ENCODE measurements around the gene LRRTM3.

The LRRTM3 gene

DNA sequence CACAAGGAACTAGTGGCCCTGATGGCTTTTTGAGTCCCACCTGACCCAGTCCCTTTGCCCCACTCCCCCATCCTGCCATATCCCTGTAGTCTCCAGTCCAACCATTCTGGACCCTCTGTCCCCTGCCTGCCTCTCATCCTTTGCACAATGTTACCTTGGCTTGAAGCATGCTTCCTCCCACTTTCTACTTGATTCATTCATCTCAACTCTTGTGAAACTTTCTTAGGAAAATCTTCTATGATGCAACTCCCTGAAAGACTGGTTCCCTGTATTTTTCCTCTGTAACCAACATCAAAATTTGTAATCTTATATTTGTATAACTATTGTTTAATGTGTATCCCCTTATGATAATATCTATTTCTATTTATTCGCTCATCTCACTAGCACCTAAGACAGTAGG lies 151.5 kb downstream of the LRRTM3 start:
- no peak overlapping the region for H3K4me3 ChIP-seq (ENCODE audit: low read length)
- TF ChIP-seq, protein P1, sequence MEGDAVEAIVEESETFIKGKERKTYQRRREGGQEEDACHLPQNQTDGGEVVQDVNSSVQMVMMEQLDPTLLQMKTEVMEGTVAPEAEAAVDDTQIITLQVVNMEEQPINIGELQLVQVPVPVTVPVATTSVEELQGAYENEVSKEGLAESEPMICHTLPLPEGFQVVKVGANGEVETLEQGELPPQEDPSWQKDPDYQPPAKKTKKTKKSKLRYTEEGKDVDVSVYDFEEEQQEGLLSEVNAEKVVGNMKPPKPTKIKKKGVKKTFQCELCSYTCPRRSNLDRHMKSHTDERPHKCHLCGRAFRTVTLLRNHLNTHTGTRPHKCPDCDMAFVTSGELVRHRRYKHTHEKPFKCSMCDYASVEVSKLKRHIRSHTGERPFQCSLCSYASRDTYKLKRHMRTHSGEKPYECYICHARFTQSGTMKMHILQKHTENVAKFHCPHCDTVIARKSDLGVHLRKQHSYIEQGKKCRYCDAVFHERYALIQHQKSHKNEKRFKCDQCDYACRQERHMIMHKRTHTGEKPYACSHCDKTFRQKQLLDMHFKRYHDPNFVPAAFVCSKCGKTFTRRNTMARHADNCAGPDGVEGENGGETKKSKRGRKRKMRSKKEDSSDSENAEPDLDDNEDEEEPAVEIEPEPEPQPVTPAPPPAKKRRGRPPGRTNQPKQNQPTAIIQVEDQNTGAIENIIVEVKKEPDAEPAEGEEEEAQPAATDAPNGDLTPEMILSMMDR (IDR thresholded peaks at IDR 0.05; ENCODE audit: low read depth, low read length, poor library complexity, severe bottlenecking) = no peak

DNA sequence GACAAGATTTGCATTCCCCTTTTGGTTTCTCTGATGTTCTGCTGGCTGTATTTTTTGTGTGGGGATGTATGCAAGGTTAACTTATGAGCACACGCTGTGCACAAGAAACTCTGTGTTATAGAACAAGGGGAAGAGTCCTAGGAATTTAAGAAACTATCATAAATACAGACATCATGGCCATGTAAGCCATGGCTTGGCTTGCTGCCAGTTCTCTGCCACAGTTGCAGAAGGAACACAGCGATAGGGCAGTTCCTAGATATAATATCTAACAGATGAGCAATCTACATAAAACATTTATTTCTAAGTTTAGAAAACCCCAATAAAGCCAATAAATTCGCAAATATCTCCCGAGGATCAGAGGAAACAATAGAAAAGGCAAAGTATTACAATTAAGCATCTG lies 153.3 kb downstream of the LRRTM3 start:
- Histone ChIP-seq H3K4me2 (ENCODE audit: low read length) (no peak overlapping the region), H4K20me1 (ENCODE audit: control insufficient read depth, insufficient read depth, low read depth, low read length) (no peaks in the 10 kb centered on the region), H3K36me3 (ENCODE audit: control insufficient read depth, low read length) (no peaks in the 10 kb centered on the region), H3K27ac (ENCODE audit: low read depth, low read length) (no peak overlapping the region), H3K27me3 (ENCODE audit: control insufficient read depth, low read length) (no peaks in the 10 kb centered on the region), H3K9me2 (replicated peaks; ENCODE audit: control insufficient read depth, low read length) (no peaks in the 10 kb centered on the region), H3K79me2 (ENCODE audit: control insufficient read depth, low read length) (no peaks in the 10 kb centered on the region), H3F3A (ENCODE audit: control insufficient read depth, insufficient read depth) (no peaks in the 10 kb centered on the region), H3K9me3 (ENCODE audit: control insufficient read depth, insufficient read depth, low read length) (no peaks in the 10 kb centered on the region), H3K4me1 (ENCODE audit: control insufficient read depth, low read length) (no peaks in the 10 kb centered on the region), H3K4me3 (ENCODE audit: low read length) (no peak overlapping the region)
- no peak for TF ChIP-seq EZH2phosphoT487 (IDR thresholded peaks at IDR 0.05; ENCODE audit: borderline replicate concordance, low read length)
- TF ChIP-seq, protein P1 (IDR thresholded peaks at IDR 0.05; ENCODE audit: low read depth, low read length, poor library complexity, severe bottlenecking) = no peak

More for the DNA sequence above, 151.5 kb downstream of the LRRTM3 start:
- Histone ChIP-seq H3K4me1 (ENCODE audit: control insufficient read depth, low read length) (no peaks in the 10 kb centered on the region), H3K36me3 (ENCODE audit: control insufficient read depth, low read length) (no peaks in the 10 kb centered on the region), H3K79me2 (ENCODE audit: control insufficient read depth, low read length) (no peaks in the 10 kb centered on the region), H3K27me3 (ENCODE audit: control insufficient read depth, low read length) (no peaks in the 10 kb centered on the region), H3K27ac (ENCODE audit: low read depth, low read length) (no peak overlapping the region), H3K9me2 (replicated peaks; ENCODE audit: control insufficient read depth, low read length) (no peaks in the 10 kb centered on the region), H3K4me2 (ENCODE audit: low read length) (no peak overlapping the region), H3K9me3 (ENCODE audit: control insufficient read depth, insufficient read depth, low read length) (no peaks in the 10 kb centered on the region), H3F3A (ENCODE audit: control insufficient read depth, insufficient read depth) (no peaks in the 10 kb centered on the region), H4K20me1 (ENCODE audit: control insufficient read depth, insufficient read depth, low read depth, low read length) (no peaks in the 10 kb centered on the region)

DNA sequence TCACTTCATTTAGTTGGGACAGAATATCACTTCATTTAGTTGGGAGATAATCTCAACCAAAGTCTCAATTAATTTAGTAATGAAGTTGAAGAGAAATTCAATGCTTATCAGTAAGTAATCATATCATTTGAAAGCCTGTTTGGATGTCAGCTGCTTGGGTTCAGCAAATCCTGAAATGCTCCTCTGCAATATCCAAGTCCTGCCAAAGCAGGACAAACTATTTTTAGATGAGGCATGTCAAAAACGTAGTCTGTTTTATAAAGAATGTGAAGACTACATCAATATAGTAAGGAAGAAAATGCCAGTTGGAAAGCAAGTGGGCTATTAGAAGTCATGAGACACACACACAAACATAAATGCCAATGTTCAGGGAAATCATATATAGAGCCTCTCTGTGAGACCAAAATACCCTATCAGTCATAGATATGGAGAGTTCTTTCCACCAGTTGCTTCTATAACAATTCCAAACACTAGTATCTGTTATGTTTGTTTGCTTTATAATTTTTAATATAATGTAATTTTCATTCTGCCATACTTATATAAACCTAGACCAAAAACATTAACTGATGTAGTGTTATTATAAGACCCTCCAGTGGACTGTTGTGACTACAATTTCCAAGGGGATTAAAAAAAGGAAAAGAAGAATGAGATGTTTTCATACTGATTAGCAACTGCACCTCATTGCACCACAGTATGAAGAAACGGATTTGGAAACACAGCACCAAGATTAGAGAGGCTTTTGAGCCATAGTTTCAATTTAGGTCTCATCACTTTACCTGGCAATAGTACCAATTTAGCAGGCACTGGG lies 160.7 kb downstream of the LRRTM3 start:
- H3F3A ChIP-seq (ENCODE audit: control insufficient read depth, insufficient read depth) = no peaks in the 10 kb centered on the region
- H3K27me3 ChIP-seq (ENCODE audit: control insufficient read depth, low read length) = no peaks in the 10 kb centered on the region
- no peak overlapping the region for H3K4me3 ChIP-seq (ENCODE audit: low read length)
- no peak overlapping the region for H3K27ac ChIP-seq (ENCODE audit: low read depth, low read length)
- no peaks in the 10 kb centered on the region for H3K79me2 ChIP-seq (ENCODE audit: control insufficient read depth, low read length)
- H3K36me3 ChIP-seq (ENCODE audit: control insufficient read depth, low read length) = no peaks in the 10 kb centered on the region
- no peaks in the 10 kb centered on the region for H4K20me1 ChIP-seq (ENCODE audit: control insufficient read depth, insufficient read depth, low read depth, low read length)
- H3K9me3 ChIP-seq (ENCODE audit: control insufficient read depth, insufficient read depth, low read length) = no peaks in the 10 kb centered on the region
- TF ChIP-seq, protein P1 (IDR thresholded peaks at IDR 0.05; ENCODE audit: low read depth, low read length, poor library complexity, severe bottlenecking) = no peak
- TF ChIP-seq EZH2phosphoT487 (IDR thresholded peaks at IDR 0.05; ENCODE audit: borderline replicate concordance, low read length) = no peak
- H3K4me1 ChIP-seq (ENCODE audit: control insufficient read depth, low read length) = no peaks in the 10 kb centered on the region
- H3K9me2 ChIP-seq (replicated peaks; ENCODE audit: control insufficient read depth, low read length) = no peaks in the 10 kb centered on the region
- no peak overlapping the region for H3K4me2 ChIP-seq (ENCODE audit: low read length)
